KOPT-K1 (cell line): ENCODE results near the gene SLC38A10.

Experiments
- H3K27ac ChIP-seq: fragments of 200-600 bp; sonication (generic); 2 replicates; pipeline ENCODE4 v1.5.1; 2016; ENCODE audit warnings: antibody characterized with exemption, mild to moderate bottlenecking, low read depth, low read length; ENCODE audit not compliant: poor library complexity, severe bottlenecking
- H3K36me3 ChIP-seq: fragments of 200-600 bp; sonication (generic); 2 replicates; pipeline ENCODE4 v1.5.1; 2017; ENCODE audit warnings: antibody characterized with exemption, mild to moderate bottlenecking, low read length, moderate library complexity; ENCODE audit not compliant: insufficient read depth
- H3K9me3 ChIP-seq: fragments of 200-600 bp; sonication (generic); 2 replicates; pipeline ENCODE4 v1.5.1; 2017; ENCODE audit warnings: antibody characterized with exemption, low read length, mild to moderate bottlenecking; ENCODE audit not compliant: insufficient read depth, poor library complexity, severe bottlenecking

Gene SLC38A10

GRCh38 chr17:81282876-81283275, 12.2 kb downstream of the SLC38A10 start:
- H3K36me3 ChIP-seq, result peaks cover 86% of the 10 kb centered on the region
- H3K27ac ChIP-seq, result no peak overlapping the region
- no peaks in the 10 kb centered on the region for H3K9me3 ChIP-seq

- Histone ChIP-seq H3K9me3 (no peaks in the 10 kb centered on the region), H3K36me3 (peaks cover 86% of the 10 kb centered on the region), H3K27ac (no peak overlapping the region)
These were observed 13.0 kb downstream of the SLC38A10 start for GRCh38 chr17:81282141-81282540.

- Histone ChIP-seq H3K36me3 (peaks cover 90% of the 10 kb centered on the region), H3K9me3 (no peaks in the 10 kb centered on the region), H3K27ac (no peak overlapping the region)
These were observed 14.5 kb downstream of the SLC38A10 start for GRCh38 chr17:81280571-81280970.

- Histone ChIP-seq H3K36me3 (peaks cover 96% of the 10 kb centered on the region), H3K9me3 (no peaks in the 10 kb centered on the region), H3K27ac (no peak overlapping the region)
These were observed 15.5 kb downstream of the SLC38A10 start for GRCh38 chr17:81279278-81280275.

- no peaks in the 10 kb centered on the region for H3K9me3 ChIP-seq
- peaks cover 96% of the 10 kb centered on the region for H3K36me3 ChIP-seq
- no peak overlapping the region for H3K27ac ChIP-seq
These were observed 16.3 kb downstream of the SLC38A10 start for GRCh38 chr17:81278831-81279230.

- Histone ChIP-seq H3K9me3 (no peaks in the 10 kb centered on the region), H3K36me3 (peaks cover 97% of the 10 kb centered on the region), H3K27ac (no peak overlapping the region)
These were observed 17.0 kb downstream of the SLC38A10 start for GRCh38 chr17:81277946-81278693.

GRCh38 chr17:81277421-81277820, 17.7 kb downstream of the SLC38A10 start:
- no peak overlapping the region for H3K27ac ChIP-seq
- H3K36me3 ChIP-seq, result peaks cover 97% of the 10 kb centered on the region
- H3K9me3 ChIP-seq, result no peaks in the 10 kb centered on the region

- H3K27ac ChIP-seq, result no peak overlapping the region
- H3K9me3 ChIP-seq, result no peaks in the 10 kb centered on the region
- H3K36me3 ChIP-seq, result peaks cover 96% of the 10 kb centered on the region
These were observed 18.3 kb downstream of the SLC38A10 start for GRCh38 chr17:81276781-81277180.

GRCh38 chr17:81274471-81274855, 20.6 kb downstream of the SLC38A10 start:
- no peak overlapping the region for H3K27ac ChIP-seq
- H3K9me3 ChIP-seq, result no peaks in the 10 kb centered on the region
- peaks cover 98% of the 10 kb centered on the region for H3K36me3 ChIP-seq

GRCh38 chr17:81273698-81274470, 21.2 kb downstream of the SLC38A10 start:
- Histone ChIP-seq H3K27ac (no peak overlapping the region), H3K36me3 (peaks cover 98% of the 10 kb centered on the region), H3K9me3 (no peaks in the 10 kb centered on the region)

GRCh38 chr17:81272616-81273015, 22.5 kb downstream of the SLC38A10 start:
- H3K27ac ChIP-seq, result no peak overlapping the region
- H3K9me3 ChIP-seq, result no peaks in the 10 kb centered on the region
- H3K36me3 ChIP-seq, result peaks cover 98% of the 10 kb centered on the region

GRCh38 chr17:81271226-81271625, 23.9 kb downstream of the SLC38A10 start:
- peaks cover 97% of the 10 kb centered on the region for H3K36me3 ChIP-seq

GRCh38 chr17:81270279-81270678, 24.8 kb downstream of the SLC38A10 start:
- peaks cover 97% of the 10 kb centered on the region for H3K36me3 ChIP-seq
- H3K27ac ChIP-seq, result no peak overlapping the region
- H3K9me3 ChIP-seq, result no peaks in the 10 kb centered on the region

More at GRCh38 chr17:81271226-81271625, 23.9 kb downstream of the SLC38A10 start:
- Histone ChIP-seq H3K9me3 (no peaks in the 10 kb centered on the region), H3K27ac (no peak overlapping the region)

- no peaks in the 10 kb centered on the region for H3K9me3 ChIP-seq
- no peak overlapping the region for H3K27ac ChIP-seq
- H3K36me3 ChIP-seq, result peaks cover 97% of the 10 kb centered on the region
These were observed 27.6 kb downstream of the SLC38A10 start for GRCh38 chr17:81267390-81268067.
